ENCODE measurements around the gene AGFG2.
"Not testable (repeated sequence)": the region's sequence is repeated elsewhere in the genome, so short reads cannot be mapped to it uniquely, and the experiment has no call there.

AGFG2 gene

DNA sequence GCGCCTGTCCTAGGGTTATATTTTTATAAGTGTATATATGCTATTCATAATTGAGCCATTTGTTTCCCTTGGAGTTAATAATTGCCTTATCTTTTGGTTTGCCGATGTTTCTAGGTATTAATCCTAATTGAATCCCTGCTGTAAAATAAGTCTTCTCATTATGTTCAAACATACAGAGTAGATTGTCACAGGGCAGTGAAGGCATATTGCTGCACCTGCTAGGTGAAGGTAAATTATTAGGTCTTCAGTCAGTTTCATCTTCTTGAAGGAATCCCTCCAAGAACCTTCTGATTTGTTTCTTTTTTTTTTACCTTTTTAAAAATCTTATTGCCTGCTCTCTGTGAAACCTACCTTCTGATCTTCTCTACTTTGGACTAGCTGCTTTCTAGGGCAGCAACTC lies 17.9 kb upstream of the AGFG2 start:
- no peak for DNase-seq (ENCODE audit: low spot score)

DNA sequence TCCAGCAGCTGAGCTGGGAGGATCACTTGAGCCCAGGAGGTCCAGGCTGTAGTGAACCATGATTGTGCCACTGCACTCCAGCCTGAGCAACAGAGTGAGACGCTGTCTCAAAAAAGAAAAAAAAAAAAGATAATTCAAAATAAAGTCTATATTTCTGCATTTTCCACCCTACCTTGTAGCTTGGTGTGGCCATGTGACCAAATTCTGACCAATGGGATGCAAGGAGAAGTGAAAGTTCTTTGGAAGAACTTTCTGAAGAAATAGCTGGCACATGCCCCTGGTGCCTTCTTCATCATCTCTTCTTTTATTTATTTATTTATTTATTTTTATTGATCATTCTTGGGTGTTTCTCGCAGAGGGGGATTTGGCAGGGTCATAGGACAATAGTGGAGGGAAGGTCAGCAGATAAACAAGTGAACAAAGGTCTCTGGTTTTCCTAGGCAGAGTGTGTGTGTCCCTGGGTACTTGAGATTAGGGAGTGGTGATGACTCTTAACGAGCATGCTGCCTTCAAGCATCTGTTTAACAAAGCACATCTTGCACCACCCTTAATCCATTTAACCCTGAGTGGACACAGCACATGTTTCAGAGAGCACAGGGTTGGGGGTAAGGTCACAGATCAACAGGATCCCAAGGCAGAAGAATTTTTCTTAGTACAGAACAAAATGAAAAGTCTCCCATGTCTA lies 17.0 kb upstream of the AGFG2 start:
- not testable (repeated sequence) for DNase-seq (ENCODE audit: low spot score)

DNA sequence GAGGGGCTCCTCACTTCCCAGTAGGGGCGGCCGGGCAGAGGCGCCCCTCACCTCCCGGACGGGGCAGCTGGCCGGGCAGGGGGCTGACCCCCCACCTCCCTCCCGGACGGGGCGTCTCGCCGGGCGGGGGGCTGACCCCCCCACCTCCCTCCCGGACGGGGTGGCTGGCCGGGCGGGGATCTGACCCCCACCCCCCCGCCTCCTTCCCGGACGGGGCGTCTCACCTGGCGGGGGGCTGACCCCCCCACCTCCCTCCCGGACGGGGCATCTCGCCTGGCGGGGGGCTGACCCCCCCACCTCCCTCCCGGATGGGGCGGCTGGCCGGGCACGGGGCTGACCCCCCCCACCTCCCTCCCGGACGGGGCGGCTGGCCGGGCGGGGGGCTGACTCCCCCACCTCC lies 15.8 kb upstream of the AGFG2 start:
- not testable (repeated sequence) for DNase-seq (ENCODE audit: low spot score)

DNA sequence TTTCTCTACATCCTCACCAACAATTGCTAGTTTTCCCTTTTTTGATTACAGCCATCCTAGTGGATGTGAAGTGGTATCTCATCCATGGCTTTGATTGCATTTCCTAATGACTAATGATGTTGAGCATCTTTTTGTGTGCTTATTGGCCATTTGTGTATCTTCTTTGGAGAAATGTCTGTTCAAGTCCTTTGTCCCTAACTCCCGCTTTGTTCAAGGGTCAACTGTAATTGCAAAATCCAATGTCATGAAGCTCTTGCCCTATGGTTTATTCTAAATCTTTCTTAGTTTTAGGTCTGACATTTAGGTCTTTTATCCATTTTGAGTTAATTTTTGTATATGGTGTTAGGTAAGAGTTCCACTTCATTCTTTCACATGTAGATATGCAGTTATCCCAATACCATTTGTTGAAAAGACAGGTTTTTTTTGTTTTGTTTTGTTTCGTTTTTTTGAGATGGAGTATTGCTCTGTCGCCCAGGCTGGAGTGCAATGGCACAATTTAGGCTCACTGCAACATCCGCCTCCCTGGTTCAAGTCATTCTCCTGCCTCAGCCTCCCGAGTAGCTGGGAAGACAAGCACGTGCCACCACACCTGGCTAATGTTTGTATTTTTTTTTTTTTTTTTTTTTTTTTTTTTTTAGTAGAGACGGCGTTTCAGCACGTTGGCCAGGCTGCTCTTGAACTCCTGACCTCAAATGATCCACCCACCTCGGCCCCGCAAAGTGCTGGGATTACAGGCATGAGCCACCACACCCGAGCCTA lies 10.7 kb upstream of the AGFG2 start:
- not testable (repeated sequence) for DNase-seq (ENCODE audit: low spot score)

DNA sequence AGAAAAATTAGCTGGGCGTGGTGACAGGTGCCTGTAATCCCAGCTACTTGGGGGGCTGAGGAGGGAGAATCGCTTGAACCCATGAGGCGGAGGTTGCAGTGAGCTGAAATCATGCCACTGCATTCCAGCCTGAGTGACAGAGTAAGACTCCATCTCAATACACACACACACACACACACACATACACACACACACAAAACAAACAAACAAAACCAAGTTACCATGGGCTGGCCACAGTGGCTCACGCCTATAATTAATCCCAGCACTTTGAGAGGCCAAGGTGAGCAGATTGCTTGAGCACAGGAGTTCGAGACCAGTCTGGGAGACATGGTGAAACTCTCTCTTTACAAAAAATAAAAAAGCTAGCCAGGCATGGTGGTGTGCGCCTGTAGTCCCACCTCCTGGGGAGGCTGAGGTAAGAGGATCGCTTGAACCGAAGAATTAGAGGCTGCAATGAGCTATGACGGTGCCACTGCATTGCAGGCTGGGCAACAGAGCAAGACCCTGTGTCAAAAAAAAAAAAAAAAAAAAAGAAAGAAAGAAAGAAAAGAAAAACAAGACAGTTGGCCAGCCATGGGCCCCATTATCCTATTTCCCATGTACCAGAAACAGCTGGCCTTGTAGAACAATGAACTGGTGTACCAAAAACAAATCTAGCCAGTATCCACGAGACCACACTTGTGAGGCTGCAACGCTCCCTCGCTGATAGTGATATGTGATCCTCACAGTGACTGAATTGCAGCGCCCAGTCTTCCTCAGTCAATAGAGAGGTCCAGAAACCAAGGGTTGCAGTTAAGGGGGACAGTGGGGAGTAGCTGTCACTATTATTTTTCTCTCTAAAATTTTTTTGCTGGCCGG lies 6.6 kb upstream of the AGFG2 start:
- no peak for DNase-seq (ENCODE audit: low spot score)

DNA sequence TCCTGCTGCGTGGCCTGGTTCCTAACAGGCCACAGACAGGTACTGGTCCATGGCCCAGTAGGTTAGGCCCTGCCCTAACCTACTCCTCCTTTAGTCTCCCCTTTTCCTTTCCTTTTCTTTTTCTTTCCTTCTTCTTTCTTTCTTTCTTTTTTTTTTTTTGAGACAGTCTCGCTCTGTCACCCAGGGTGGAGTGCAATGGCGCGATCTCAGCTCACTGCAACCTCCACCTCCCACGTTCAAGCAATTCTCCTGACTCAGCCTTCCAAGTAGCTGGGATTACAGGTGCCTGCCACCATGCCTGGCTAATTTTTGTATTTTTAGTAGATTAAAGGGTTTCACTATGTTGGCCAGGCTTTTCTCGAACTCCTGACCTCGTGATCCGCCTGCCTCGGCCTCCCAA lies 3.0 kb upstream of the AGFG2 start:
- not testable (repeated sequence) for DNase-seq (ENCODE audit: low spot score)

DNA sequence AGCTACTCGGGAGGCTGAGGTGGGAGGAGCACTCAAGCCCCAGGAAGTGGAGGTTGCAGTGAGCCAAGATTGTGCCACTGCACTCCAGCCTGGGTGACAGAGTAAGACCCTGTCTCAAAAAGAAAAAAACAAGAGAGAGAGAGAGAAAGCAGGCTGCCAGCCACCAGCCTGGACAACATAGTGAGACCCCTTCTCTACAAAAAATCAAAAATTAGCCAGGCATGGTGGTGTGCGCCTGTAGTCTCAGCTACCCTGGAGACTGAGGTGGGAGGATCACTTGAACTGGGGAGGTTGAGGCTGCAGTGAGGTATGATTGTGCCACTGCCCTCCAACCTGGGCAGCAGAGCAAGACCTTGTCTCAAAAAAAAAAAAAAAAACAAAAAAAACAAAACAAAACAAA lies 2.3 kb upstream of the AGFG2 start:
- DNase-seq (ENCODE audit: low spot score): not testable (repeated sequence)

DNA sequence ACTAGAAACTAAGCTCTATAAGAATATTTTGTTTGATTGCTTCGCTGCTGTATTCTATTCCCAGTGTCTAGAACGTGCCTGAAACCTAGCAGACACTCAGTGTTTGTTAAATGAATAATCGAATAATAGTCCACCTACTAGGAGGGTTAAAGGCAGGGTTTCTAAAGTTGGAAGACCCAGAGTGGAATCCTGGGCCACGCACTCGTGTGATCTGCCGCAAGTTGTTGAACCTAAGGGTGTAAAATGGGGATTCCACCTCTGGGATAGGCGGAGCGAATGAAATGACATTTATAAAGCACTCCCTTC lies 702 bp upstream of the AGFG2 start:
- DNase-seq (ENCODE audit: low spot score): no peak

DNA sequence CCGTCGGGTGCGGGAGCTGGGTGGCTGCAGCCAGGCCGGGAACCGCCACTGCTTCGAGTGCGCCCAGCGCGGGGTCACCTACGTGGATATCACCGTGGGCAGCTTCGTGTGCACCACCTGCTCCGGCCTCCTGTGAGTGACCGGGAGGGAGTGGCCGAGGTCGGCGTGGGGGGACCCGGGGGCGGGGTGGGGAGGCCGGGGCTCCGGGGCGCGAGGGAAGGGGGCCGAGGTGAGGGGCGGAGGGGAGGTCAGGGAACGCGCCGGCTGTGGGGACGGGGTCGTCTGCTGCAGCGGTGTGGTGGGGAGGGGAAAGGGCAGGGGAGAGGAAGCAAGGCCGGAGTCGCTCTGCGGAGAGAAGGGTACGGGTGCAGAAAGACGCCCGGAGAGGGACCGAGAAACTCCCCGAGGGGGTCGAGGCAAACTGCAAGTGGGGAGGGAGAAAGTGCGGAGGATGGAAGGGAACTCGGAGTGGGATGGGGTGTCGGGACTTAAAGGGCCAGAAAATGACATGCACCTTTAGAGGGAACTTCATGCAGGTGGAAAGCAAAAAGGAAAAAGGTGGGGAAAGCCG lies 518 bp downstream of the AGFG2 start:
- no peak for DNase-seq (ENCODE audit: low spot score)

DNA sequence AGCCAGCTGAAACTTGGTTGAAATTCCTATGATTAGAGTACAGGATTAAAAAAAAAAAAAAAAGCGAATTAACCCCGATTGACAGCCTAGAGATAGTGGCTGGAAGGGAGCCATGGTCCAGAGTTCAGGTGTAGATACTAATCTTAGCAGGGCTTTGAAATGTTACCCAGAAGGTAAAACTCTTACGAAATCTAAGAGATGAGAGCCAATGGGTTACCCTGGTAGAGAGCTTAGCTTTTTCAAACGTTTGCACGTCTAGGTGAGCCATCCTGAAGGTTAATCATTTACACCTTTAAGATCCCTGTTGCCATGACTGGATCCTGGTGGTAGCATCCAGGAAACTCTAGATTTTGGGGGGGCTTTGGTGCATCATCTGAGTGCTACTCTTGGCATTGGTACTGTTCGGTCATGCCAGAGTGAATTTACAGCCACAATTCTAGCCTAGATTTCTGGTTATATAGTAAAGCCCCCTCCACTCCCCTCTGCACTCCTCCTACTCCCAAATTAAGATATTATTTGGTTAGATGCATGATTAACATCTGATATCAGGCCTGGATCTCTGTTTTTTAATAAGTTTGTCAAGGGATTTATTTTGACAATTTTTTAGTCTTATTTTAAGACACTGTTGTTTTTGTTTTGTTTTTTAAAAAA lies 1.2 kb downstream of the AGFG2 start:
- DNase-seq (ENCODE audit: low spot score): peak; percentile 87

DNA sequence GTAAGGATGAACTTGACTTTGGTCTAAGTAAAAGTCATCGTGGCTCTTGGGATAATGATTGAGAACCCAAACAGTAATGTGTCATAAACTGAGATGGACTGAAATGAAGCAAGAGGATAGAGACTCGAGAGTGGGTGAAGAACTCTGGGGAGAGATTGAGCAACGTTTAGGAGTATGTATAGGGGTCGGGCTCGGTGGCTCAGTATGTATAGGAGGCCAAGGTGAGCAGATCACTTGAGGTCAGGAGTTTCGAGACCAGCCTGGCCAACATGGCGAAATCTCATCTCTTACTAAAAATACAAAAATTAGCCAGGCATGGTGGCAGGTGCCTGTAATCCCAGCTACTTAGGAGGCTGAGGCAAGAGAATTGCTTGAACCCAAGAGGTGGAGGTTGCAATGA lies 2.3 kb downstream of the AGFG2 start:
- DNase-seq (ENCODE audit: low spot score): not testable (repeated sequence)

DNA sequence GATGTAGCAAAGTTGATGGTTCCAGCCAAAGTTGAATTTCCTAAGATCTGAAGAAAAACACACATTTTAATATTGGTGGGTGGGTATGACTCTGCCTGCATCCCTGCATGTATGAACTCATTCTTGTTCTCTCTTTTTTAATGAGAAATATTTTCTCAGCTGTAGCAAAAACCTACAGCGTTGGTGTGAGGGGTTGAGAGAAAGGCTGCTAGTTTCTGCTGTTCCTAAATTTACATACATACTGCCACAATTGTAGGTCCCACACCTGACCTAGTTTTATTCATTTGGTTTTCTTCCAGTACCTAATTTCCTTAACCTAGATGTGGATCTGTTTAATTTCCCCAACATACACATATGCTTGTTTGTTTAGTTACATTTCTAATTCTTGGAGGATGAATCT lies 4.6 kb downstream of the AGFG2 start:
- no peak for DNase-seq (ENCODE audit: low spot score)

DNA sequence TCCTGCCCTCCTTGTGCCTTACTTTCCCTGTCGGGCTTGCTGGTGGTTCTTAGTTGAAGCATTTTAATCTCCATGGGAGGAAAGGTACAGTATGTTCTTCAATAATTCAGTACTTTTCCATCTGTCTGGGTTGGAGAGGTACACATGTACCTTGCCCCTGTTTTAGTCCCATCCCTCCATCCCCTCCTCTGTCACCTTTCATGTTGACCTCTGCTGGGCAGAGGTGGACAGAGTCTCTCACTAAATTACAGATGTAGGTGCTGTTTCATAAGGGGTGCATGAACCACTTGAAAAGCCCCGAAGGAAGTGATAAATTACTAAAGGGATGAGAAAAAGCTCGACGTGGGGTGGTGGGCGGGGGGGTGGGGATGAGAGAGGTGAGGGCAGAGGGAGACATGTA lies 5.4 kb downstream of the AGFG2 start:
- no peak for DNase-seq (ENCODE audit: low spot score)

DNA sequence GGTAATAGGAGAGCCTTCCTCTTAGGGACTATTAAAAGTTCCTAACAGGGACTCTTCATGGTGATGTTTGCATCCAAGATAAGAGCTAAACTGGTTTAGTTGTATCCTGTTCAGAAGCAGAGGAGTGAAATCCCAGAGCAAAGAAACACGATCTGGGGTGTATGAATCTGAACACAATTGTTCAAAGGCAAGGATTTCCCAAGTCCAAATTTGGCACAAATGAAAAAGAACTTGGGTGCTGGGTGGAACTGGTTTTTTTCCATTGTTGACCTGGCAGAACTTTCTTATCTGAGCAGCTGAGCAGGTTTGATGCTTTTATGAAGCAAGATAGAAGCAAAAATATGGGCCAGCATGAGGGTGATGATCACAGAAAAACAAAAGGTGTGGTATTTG lies 6.0 kb downstream of the AGFG2 start:
- DNase-seq (ENCODE audit: low spot score): no peak

DNA sequence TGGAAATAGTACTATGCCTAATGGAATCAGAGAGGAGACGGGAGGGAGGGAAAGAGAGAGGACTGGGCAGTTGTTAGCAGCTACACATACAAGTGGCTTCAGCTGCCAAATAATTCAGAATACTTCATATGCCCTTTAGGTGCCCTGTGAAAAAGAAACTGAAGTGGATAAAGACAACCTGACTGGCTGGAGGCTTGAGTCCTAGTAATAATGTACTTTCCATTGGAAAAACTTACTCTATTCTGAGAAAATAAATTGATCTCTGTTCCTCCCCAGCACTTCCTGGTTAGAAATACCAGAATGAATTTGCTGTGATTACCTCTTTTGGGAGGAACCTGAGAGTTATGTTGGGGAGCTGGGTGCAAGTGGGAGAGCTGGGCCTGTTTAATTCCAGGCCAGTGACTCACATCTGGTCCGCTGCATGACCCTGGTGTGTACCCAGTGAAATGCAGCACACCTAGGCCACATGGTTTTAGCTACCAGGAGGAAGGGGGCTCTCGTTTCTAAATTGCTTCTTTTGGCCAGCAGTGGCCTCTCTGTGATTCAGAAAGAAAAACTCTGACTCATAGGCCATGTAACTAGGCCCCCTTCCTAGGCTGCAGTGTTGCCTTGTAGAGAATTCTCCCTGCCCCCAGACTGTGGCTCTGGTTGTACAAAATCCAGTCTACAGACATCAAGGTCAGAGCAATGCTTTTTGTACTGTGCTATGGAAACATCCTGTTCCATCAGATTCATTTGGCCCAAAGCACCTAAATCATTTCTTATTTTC lies 6.5 kb downstream of the AGFG2 start:
- no peak for DNase-seq (ENCODE audit: low spot score)

DNA sequence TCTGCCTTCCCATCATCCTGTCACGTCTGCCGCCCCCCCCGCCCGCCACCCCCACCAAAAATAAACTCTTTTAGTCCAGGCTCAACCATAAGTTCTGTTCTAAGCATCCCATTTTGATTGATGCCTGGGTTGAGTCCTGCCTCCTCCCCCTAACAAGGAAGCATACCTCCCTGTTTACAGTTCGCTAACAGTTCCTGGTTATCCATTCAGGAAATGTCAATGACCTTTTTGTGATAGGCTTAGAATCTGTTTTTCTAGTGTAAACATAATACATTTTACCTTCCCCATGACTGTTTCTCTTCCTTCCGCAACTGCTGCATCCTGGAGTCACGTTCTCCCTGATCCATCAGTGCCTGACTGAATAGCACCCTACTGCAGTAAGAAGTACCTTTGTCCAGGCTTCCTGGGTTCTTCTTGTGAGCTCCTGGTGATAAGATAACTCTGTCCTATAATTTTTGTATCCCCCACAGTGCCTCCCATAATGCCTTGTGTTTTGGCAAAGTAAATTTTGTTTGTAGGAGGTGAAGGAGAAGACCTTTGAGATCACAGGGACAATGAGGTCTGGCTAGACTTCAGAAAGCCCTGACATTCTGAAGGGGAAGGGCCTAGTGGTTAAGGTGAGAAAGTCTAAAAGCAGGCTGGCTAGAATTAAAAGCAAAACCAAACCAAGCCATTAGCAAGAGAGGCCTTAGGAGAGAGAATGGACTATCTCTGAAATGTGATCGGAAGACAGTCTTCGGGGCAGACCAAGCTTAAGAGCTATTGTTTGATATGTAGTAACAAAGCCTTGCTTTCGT lies 7.3 kb downstream of the AGFG2 start:
- DNase-seq (ENCODE audit: low spot score): no peak

DNA sequence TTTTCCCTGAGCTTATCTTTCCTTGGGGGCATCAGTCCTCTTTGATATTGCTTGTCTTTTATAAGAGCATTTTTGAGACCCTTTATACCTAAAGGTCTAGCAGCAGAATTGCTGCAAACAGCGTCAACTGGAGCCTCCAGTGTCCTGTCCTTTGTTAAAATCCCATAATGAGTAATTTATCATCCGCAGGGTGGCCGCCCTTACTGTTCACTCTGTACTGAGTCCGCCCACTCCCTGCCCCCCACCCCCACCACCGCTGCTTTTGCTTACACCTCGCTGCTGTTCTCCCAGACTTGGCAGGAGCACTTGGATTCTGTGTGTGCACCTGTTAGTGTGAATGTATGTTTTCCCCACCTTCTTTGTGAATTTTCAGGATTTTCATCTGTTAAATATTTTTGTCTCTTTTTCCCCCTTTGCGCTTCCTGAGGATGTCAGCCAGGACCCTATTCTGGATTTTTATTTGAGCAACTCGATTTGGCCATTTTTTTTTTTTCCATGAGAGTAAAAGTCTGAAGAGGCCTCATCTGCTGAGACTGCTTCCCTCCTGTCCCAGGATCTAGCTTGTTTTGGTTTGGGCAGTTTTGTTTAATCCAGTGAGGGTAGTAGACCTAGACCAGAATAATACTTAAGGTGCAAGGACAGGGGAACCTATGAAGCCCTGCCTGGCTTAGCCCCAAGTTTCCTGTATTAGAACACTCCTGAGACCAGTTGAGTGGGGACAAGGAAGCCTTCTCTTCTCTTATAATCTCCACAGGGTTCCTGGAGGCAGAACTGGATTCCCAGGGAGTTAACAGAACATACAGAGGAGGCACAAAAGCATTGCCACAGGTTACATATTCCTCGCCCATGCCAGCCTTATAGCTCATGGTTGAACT lies 8.2 kb downstream of the AGFG2 start:
- DNase-seq (ENCODE audit: low spot score): no peak

DNA sequence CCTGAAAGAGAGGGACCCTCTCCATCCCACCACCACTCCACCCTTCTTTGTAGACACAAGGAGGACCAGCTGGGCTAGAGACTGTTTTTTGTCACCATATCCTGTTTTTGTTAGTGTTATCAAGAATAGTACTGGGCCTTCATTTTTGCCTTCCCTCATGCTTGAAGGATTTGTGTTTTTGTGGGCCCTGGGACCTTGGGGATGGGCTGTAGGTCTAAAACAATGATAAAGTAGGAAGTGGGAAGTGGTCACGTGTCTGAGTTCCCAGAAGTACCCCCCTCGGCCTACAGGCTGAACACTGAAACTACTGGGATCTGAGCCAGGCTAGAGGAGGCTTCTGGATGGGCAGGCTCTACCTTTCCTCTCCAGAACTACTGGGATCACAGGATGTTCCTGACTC lies 8.9 kb downstream of the AGFG2 start:
- DNase-seq (ENCODE audit: low spot score): no peak

DNA sequence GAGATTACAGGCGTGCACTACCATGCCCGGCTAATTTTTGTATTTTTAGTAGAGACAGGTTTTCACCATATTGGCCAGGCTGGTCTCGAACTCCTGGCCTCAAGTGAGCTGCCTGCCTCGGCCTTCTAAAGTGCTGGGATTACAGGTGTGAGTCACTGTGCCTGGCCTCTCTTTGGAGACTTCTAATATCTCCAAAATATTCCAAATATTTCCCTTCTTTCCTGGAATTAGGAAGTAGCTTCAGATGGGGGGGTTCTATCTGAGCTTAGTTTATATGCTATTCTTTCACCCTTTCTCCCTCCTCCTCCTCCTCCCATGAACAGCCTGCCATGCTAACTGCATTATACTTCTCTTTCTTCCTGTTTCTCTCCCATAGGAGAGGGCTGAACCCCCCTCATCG lies 9.4 kb downstream of the AGFG2 start:
- not testable (repeated sequence) for DNase-seq (ENCODE audit: low spot score)

DNA sequence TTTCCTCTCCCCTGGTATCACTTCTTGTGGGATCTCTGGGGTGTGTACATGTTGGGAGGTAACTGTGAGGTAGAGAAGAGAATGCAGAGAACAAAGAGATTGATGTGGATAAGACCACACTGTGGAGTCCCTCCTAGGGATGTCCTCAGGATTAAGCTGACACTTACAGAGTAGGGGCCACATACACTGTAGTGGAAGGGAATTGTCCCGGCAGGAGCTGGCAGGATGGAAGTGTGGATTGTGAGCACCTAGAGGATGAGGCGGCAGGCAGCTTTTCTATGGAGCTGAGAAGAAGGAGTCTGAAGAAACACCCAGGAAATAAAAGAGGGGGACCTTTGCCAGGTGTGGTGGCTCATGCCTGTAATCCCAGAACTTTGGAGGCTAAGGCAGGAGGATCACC lies 13.5 kb downstream of the AGFG2 start:
- peak; percentile 0 for DNase-seq (ENCODE audit: low spot score)

Data from HuH-7.5 (cell line).